Prostate gland (tissue), 2 donors: ENCODE measurements around the gene TMEM91.

Experiments
- CTCF ChIP-seq, 4 experiments: fragments of 200-600 bp in 2 of 4; fragments of 450-650 bp in 2 of 4; sonication (generic) in 2 of 4; IDR thresholded peaks; 1 replicate in 3 of 4; 2 replicates in 1 of 4; pipeline ENCODE4 v1.5.1; 2016 to 2019; ENCODE audit warnings: antibody characterized with exemption in 4 of 4, mild to moderate bottlenecking in 2 of 4, moderate library complexity in 2 of 4
- POLR2A ChIP-seq: fragments of 450-650 bp; IDR thresholded peaks from one replicate; pipeline ENCODE4 v1.6.1; 2016; ENCODE audit warnings: antibody characterized with exemption, mild to moderate bottlenecking
- POLR2AphosphoS5 ChIP-seq: sonication (generic); formaldehyde crosslinking; IDR thresholded peaks from one replicate; pipeline ENCODE4 v1.6.1; 2017; ENCODE audit warnings: antibody characterized with exemption

- TF ChIP-seq CTCF (IDR thresholded peaks at IDR 0.05) = no peak
- TF ChIP-seq POLR2A = no peak
- TF ChIP-seq POLR2AphosphoS5 = no peak
These were observed 46.6 kb downstream of the TMEM91 start for GRCh38 chr19:41422955-41423354.
